ENCODE results near the gene TNNT1. TPM values are rescaled to one million over a fixed set of nuclear protein-coding genes. Genes with fewer than 3 reads are reported as not detected.

TNNT1 gene
- polyA plus RNA-seq, 2 of the 4 experiments (the other 2 are of a cell fraction) = 140 to 155 TPM

- TF ChIP-seq, protein P1, sequence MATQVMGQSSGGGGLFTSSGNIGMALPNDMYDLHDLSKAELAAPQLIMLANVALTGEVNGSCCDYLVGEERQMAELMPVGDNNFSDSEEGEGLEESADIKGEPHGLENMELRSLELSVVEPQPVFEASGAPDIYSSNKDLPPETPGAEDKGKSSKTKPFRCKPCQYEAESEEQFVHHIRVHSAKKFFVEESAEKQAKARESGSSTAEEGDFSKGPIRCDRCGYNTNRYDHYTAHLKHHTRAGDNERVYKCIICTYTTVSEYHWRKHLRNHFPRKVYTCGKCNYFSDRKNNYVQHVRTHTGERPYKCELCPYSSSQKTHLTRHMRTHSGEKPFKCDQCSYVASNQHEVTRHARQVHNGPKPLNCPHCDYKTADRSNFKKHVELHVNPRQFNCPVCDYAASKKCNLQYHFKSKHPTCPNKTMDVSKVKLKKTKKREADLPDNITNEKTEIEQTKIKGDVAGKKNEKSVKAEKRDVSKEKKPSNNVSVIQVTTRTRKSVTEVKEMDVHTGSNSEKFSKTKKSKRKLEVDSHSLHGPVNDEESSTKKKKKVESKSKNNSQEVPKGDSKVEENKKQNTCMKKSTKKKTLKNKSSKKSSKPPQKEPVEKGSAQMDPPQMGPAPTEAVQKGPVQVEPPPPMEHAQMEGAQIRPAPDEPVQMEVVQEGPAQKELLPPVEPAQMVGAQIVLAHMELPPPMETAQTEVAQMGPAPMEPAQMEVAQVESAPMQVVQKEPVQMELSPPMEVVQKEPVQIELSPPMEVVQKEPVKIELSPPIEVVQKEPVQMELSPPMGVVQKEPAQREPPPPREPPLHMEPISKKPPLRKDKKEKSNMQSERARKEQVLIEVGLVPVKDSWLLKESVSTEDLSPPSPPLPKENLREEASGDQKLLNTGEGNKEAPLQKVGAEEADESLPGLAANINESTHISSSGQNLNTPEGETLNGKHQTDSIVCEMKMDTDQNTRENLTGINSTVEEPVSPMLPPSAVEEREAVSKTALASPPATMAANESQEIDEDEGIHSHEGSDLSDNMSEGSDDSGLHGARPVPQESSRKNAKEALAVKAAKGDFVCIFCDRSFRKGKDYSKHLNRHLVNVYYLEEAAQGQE (IDR thresholded peaks at IDR 0.05) = no peak
- TF ChIP-seq CHD4 (IDR thresholded peaks at IDR 0.05; ENCODE audit: borderline replicate concordance) (no peak), TFCP2L1 (CRISPR knock-in tag; IDR thresholded peaks at IDR 0.05) (no peak), CBX2 (IDR thresholded peaks at IDR 0.05; ENCODE audit: borderline replicate concordance, low read depth) (no peak), ZC3H11A (IDR thresholded peaks at IDR 0.05) (no peak), CBX8 (IDR thresholded peaks at IDR 0.05) (no peak), ZFP36 (IDR thresholded peaks at IDR 0.05; ENCODE audit: borderline replicate concordance, partially characterized antibody) (no peak)
Observed at GRCh38 chr19:55087542-55087901, 61.5 kb downstream of the TNNT1 start (continued).

GRCh38 chr19:55086730-55087541 lies 62.1 kb downstream of the TNNT1 start:
- CTCF ChIA-PET = interaction anchor here (1.1 to 7.8 kb wide), 10 partner anchors 9 to 545 kb away, joined by 3 to 77 read pairs (median 4); partner anchors contain the start of genes EPS8L1, PPP1R12C and RDH13
- no peaks in the 10 kb centered on the region for H3K4me1 ChIP-seq
- no peak overlapping the region for H3K27ac ChIP-seq
- no peak for TF ChIP-seq RCOR1 (IDR thresholded peaks at IDR 0.05; ENCODE audit: low read depth, low read length)
- no peak for TF ChIP-seq MAFK (IDR thresholded peaks at IDR 0.05; ENCODE audit: partially characterized antibody)
- 0 out of 5 replicates have a peak, but pooled peaks of 1 of the 2 experiments have one; percentile 23 for TF ChIP-seq JUN (IDR thresholded peaks at IDR 0.05)
- no peak for TF ChIP-seq PHF8 (IDR thresholded peaks at IDR 0.05; ENCODE audit: borderline replicate concordance, low read depth)
- no peaks in the 10 kb centered on the region for H3K9me3 ChIP-seq
- no peak overlapping the region for H3K4me2 ChIP-seq
- POLR2A ChIA-PET = no interaction called here
- DNase-seq (ENCODE audit: low read depth in 1 of 2, low spot score in 1 of 2) (no peak), ATAC-seq (no peak), FAIRE-seq (no peak)
- H3K4me3 ChIP-seq = no peak overlapping the region
- 93% methylated on average over 74 of the region's 74 CpGs for WGBS (ENCODE audit: missing lambda C conversion rate)

GRCh38 chr19:55085923-55086715 lies 62.9 kb downstream of the TNNT1 start:
- no peaks in the 10 kb centered on the region for H3K9me3 ChIP-seq
- H3K4me3 ChIP-seq = no peak overlapping the region
- TF ChIP-seq, protein P2, sequence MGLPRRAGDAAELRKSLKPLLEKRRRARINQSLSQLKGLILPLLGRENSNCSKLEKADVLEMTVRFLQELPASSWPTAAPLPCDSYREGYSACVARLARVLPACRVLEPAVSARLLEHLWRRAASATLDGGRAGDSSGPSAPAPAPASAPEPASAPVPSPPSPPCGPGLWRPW (IDR thresholded peaks at IDR 0.05) = no peak
- no peak for TF ChIP-seq MAZ (IDR thresholded peaks at IDR 0.05; ENCODE audit: borderline replicate concordance, low read depth, low read length)
- TF ChIP-seq, protein P3, sequence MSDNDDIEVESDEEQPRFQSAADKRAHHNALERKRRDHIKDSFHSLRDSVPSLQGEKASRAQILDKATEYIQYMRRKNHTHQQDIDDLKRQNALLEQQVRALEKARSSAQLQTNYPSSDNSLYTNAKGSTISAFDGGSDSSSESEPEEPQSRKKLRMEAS (IDR thresholded peaks at IDR 0.05) = no peak
- TF ChIP-seq TP53 (CRISPR knock-in tag; IDR thresholded peaks at IDR 0.05) = no peak
- TF ChIP-seq CEBPB (IDR thresholded peaks at IDR 0.05) = no peak
- TF ChIP-seq, protein P4, sequence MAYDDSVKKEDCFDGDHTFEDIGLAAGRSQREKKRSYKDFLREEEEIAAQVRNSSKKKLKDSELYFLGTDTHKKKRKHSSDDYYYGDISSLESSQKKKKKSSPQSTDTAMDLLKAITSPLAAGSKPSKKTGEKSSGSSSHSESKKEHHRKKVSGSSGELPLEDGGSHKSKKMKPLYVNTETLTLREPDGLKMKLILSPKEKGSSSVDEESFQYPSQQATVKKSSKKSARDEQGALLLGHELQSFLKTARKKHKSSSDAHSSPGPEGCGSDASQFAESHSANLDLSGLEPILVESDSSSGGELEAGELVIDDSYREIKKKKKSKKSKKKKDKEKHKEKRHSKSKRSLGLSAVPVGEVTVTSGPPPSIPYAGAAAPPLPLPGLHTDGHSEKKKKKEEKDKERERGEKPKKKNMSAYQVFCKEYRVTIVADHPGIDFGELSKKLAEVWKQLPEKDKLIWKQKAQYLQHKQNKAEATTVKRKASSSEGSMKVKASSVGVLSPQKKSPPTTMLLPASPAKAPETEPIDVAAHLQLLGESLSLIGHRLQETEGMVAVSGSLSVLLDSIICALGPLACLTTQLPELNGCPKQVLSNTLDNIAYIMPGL (CRISPR knock-in tag; IDR thresholded peaks at IDR 0.05; ENCODE audit: borderline replicate concordance) = no peak
- FAIRE-seq = no peak
- CTCF ChIA-PET = interaction anchor here (1.1 to 7.8 kb wide), 8 partner anchors 10 to 545 kb away, joined by 3 to 77 read pairs (median 4); partner anchors contain the start of genes EPS8L1 and PPP1R12C
- DNase-seq (ENCODE audit: low read depth in 1 of 2, low spot score in 1 of 2) = no peak
- POLR2A ChIA-PET = no interaction called here
- 92% methylated on average over 35 of the region's 35 CpGs for WGBS (ENCODE audit: missing lambda C conversion rate)
- no peak for ATAC-seq
- H3K4me2 ChIP-seq = no peak overlapping the region
- no peaks in the 10 kb centered on the region for H3K4me1 ChIP-seq
- no peak overlapping the region for H3K27ac ChIP-seq

Data from A549 (cell line).